SK-N-SH treated with all-trans-retinoic acid at 6 μM for 48 hours (cell line): ENCODE results near the gene COL4A2.

Experiments used
- PATZ1 ChIP-seq: fragments of 250-450 bp; sonication (Bioruptor Pico); IDR thresholded peaks from 2 replicates; pipeline ENCODE4 v1.8.0; 2020; ENCODE audit warnings: mild to moderate bottlenecking, moderate library complexity, borderline replicate concordance
- RARB ChIP-seq: fragments of 250-450 bp; sonication (Bioruptor Pico); IDR thresholded peaks from 2 replicates; pipeline ENCODE4 v1.8.0; 2021; ENCODE audit warnings: mild to moderate bottlenecking, moderate library complexity

- TF ChIP-seq RARB (CRISPR knock-in tag) (no peak), PATZ1 (no peak)
Measured at GRCh38 chr13:110382830-110383229, 75.7 kb downstream of the COL4A2 start.
